Astrocyte of the spinal cord (primary cell): ENCODE data around the gene C19orf85.
A peak's percentile ranks its signal among the peaks of the same experiment; 100 is the strongest.

Experiments used
- DNase-seq: peaks from one replicate; pipeline ENCODE4 v3.0.0; 2011; ENCODE audit warnings: low read depth, low spot score
- H3K4me3 ChIP-seq: 2 replicates; pipeline ENCODE4 v1.5.1; 2011; ENCODE audit warnings: low read depth, mild to moderate bottlenecking, low read length, moderate library complexity
- CTCF ChIP-seq: IDR thresholded peaks from 2 replicates; pipeline ENCODE4 v1.5.1; 2012; ENCODE audit warnings: low read depth, mild to moderate bottlenecking, low read length, inconsistent platforms
- in situ Hi-C: cut with HindIII; loops from 2 replicates; pipeline ENCODE4 v1.10.0; 2017; ENCODE audit warnings: low sequenced_read_pairs

The C19orf85 gene

GRCh38 chr19:55476100-55476775, 11.7 kb upstream of the C19orf85 start, which contains the start of gene ZNF628:
TSS of gene ZNF628 (plus strand) at chr19:55476617. CDS start at chr19:55479911, 3,294 bp downstream.
- peak within 1 kb of the TSS; percentile 62 for H3K4me3 ChIP-seq
- DNase-seq = peak; percentile 99
- in situ Hi-C loops = no loop called here
- no peak for TF ChIP-seq CTCF

- TF ChIP-seq CTCF = no peak
- in situ Hi-C loops = no loop called here
- peak; percentile 69 for DNase-seq
- no peak overlapping the region for H3K4me3 ChIP-seq
Measured at GRCh38 chr19:55474269-55475265, 10.0 kb upstream of the C19orf85 start.

GRCh38 chr19:55473225-55474012, 8.9 kb upstream of the C19orf85 start:
- DNase-seq = peak; percentile 63
- TF ChIP-seq CTCF = no peak
- H3K4me3 ChIP-seq = no peak overlapping the region
- in situ Hi-C loops = no loop called here

GRCh38 chr19:55472463-55472862, 7.9 kb upstream of the C19orf85 start:
- DNase-seq = peak; percentile 65
- in situ Hi-C loops = no loop called here
- TF ChIP-seq CTCF = no peak

GRCh38 chr19:55471266-55471665, 6.7 kb upstream of the C19orf85 start:
- in situ Hi-C loops = no loop called here
- DNase-seq = no peak
- no peak for TF ChIP-seq CTCF

More at GRCh38 chr19:55472463-55472862, 7.9 kb upstream of the C19orf85 start:
- no peak overlapping the region for H3K4me3 ChIP-seq

GRCh38 chr19:55468054-55468393, 3.5 kb upstream of the C19orf85 start:
- no peak overlapping the region for H3K4me3 ChIP-seq
- no peak for TF ChIP-seq CTCF
- DNase-seq = no peak
- in situ Hi-C loops = no loop called here

More at GRCh38 chr19:55471266-55471665, 6.7 kb upstream of the C19orf85 start:
- no peak overlapping the region for H3K4me3 ChIP-seq
